Measurements from ENCODE around the gene EIF5B.

The EIF5B gene

GRCh38 chr2:99420031-99420430 is 82.8 kb downstream of the EIF5B start:
- no peak for DNase-seq

DNA sequence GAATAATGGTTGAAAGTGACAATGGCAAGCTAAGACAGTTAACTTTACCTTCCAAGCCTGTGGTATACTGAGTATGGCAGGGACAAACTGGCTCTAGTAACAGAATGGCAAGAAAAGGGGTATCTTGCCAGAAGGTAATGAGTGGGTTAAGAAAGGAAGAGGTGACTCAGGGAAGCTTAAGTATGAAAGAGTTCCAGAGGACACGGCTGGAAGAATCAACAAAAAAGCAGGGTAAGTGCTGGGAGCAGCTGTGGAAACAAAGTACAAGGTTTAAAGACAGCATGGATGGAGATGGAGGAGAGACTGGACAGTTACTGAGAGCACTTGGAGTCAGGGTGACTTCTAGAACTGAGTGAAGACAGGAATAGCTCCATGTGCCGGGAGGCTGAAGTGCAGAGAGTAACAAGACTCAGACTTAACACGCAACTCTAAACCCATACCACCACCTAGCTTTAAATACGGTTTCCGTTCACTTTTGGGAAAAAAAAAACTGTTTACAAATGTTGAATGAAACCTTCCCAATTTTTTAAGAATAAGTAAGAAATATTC is 83.6 kb downstream of the EIF5B start:
- DNase-seq: no peak

DNA sequence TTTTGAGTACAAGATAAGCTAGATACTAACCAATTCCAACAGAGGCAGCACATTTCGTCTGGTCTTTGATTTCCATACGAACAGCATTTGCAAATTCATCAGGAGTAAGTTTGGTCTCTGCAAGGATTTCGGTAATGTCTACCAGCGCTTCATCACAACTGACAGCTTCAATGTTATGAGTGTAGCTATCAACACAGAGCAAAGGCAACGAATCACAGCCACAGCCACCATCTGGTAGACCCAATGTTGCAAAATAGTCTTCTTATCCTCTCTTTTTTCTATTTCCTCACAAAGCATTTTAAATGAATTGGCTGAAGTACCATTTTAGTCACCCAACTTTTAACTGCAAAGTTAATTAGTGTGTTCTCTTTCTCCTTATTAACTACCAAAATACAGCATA is 84.3 kb downstream of the EIF5B start:
- DNase-seq: no peak

DNA sequence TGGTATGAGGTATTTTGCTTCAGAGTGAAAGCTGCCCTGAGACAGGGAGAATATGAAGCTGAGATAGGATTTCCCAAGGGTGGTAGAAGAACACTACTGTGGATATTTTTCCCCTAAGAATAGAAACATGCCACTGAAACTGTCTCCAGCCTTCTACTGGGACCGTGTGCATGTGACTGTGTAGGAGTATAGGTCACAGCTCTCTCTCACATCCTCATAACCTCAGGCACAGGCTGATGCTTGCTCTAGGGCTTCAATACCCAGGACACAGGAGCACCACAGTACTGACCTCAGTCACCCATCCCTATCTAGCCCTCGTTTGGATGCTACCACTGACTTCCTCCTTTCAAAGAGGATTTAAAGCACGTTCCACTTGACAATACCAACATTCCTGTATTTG is 85.4 kb downstream of the EIF5B start:
- DNase-seq: no peak

- no peak for DNase-seq
These were observed 87.2 kb downstream of the EIF5B start for GRCh38 chr2:99424371-99424770.

DNA sequence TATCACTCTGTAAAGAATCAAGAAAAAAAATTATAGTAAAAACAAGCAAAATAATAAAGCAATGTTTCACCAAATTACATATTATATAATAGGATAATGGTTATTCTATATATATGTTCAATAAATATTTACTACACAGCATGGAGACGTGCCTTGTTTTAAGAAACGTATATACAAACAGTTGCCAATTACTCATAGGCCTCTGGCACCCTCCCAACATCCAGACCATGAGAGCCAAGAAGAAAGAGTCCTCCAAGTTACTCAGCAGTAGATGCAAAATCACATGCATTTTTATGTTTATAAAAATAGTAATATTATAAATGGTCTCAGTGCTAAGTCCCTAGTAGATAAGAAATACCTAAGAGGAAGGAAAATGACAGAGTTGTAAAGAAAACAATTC is 87.8 kb downstream of the EIF5B start:
- no peak for DNase-seq

DNA sequence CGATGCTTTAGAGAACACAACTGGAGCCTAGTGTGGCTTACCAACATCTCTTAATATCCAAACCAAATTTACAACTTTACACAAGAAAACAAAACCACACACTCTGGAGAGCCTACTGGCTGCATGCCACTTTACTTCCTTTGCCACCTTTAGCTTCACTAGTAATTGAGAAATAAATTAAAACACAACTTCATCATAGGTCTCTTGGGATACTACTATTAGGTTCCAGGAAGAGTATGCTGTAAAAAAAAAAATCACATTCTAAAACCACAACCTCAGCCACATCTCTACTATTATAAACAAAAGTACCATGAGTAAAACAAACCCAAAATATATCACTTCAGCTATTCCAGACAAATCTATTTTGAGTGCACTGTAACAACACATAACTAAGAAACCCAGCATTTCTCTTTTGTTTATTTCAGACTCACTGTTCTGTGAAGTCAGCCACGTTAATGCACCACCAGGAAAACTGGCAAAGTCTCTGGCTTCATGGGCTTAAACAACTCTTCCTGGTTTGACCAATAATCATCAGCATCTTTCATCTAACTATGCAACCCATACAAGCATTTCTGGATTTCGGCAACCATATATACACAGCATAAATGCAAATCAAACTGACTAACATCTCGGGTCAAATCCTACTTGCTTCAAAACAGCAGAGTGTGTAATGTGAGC is 93.6 kb downstream of the EIF5B start:
- DNase-seq: no peak

GRCh38 chr2:99431587-99432275 is 94.5 kb downstream of the EIF5B start:
- DNase-seq: no peak

- DNase-seq: no peak
These were observed 96.2 kb downstream of the EIF5B start for GRCh38 chr2:99433340-99433739.

DNA sequence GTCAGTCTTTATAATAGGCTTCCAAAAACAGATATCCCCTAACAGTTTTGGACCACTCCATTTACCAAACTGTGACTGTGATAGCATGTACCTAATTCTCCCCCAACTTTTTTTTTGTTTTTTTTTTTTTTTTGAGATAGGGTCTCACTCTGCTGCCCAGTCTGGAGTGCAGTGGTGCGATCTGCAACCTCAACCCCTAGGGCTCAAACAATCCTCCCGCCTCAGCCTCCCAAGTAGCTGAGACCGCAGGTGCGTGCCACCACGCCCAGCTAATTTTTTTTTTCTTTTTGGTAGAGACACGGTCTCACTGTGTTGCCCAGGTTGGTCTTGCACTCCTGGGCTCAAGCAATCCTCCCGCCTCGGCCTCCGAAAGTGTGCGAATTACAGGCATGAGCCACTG is 99.7 kb downstream of the EIF5B start:
- no peak for DNase-seq

DNA sequence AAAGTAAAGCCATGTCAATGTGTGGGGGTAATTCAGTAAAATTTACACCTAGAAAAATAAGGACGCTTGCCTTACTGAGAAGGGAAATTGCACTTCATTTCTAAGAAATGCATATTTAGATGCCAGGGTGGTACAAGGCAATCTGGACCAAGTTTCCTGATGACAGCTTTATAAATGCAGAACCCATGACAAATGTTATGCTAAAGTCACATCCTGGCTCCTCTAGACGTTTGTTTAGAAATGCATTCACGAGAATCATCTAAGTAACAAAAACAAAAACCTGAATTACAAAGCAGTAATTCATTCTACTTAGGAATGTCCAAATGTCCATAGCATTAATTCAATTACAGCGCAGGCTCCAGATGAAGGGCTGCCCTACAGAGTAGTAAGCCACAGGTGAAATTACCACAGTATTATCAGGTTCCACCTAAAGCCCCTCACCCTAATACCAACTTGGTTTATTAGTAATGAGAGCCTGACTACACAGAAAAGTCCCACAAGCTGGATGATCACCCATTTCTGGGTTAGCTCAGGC is 102.8 kb downstream of the EIF5B start:
- no peak for DNase-seq

GRCh38 chr2:99442837-99443236 is 105.6 kb downstream of the EIF5B start:
- no peak for DNase-seq

DNA sequence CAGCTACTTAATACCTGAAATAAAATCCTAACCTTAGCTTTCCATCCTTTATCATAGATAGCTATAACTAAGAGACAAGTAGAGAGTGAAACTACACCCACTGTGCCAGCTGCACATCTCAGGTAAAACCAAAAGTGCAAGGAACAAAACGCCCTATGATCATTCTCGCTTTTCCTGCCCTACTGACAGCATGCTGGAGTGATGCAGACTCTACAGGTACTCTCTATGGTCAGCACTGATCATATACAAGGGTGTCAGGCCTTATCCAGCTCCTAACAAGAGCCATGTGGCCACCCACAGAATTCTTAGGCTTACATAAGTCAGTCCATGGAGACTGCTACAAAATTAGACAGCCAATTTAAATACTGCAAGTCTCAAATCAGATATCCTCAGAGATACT is 107.0 kb downstream of the EIF5B start:
- no peak for DNase-seq

- DNase-seq: no peak
These were observed 107.9 kb downstream of the EIF5B start for GRCh38 chr2:99445065-99445464.

GRCh38 chr2:99448556-99448955 is 111.4 kb downstream of the EIF5B start:
- DNase-seq: no peak

DNA sequence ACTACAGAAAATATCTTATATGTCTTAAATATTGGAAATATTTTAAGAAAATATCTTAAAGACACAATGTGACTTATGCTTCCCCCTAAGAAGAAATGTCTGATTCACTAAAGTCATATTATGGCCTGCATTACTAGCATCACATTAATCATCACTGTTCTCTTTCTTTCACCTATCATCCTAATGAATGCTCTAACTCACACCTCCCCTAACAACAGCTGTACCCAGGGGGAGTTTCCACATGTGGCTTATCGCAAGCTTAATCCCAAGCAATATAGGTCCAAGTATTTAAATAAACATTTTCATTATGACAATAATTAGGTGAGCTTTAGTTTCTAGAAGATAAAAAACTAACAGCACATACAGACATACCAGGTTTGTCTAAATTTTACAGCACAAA is 113.0 kb downstream of the EIF5B start:
- no peak for DNase-seq
